HG03135 (cell line): Measurements from ENCODE around the gene ABI3.
"Not testable (repeated sequence)": the region's sequence is repeated elsewhere in the genome, so short reads cannot be mapped to it uniquely, and the experiment has no call there.

ENCODE experiments used
- ATAC-seq: cut with Tn5 transposase; IDR thresholded peaks from one replicate; pipeline ENCODE4 v1.9.1; 2021; ENCODE audit warnings: mild to moderate bottlenecking, moderate library complexity; ENCODE audit not compliant: unreplicated experiment

The ABI3 gene

DNA sequence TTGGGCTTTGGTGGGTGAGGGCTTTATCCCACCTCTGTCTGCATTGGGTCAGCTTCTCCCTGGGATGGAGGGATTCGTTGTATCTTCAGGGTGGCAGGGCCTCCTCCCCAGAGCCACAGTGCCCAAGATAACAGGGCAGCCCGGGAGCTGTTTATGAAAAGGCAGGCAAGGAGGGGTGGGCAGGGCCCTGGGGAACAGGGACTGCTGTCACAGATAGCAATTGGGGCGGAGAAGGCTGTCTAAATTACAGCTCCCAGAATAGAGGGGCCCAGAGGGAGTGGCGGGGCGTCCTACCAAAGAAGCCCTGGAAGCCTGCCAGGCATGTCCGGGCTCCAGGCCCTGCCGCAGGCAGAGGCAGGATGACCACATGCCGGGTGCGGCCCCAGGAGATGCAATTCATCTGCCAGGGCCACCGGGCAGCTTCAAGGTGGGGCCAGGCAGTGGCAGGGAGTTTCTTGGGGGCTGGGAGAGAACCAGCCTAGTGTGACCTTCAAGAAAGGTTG lies 38.8 kb downstream of the ABI3 start:
- no peak for ATAC-seq

DNA sequence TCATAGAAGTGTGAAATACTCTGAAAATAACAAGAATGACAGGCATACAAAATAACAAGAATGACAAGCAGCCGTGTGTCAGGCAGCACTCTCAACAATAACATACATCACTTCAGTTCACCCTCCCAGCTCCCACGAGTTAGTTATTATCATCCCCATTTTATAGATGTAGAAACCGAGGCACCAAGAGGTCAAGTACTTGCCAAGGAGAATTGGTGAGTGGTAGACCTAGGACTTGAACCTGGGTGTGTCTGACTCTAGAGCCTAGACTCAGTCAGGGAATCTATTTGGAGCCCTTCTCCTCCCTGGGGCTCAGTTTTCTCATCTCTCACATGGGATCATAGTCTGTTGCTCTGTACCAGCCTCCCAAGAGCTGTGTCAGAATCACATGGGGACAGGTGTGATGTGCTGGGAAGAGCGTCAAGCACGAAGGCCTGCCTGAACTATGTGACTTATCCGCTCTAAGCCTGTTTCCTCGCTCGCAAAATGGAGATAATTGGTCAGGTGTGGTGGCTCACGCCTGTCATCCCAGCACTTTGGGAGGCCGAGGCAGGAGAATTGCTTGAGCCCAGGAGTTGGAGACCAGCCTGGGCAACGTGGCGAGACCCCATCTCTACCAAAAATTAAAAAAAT lies 39.5 kb downstream of the ABI3 start:
- no peak for ATAC-seq

DNA sequence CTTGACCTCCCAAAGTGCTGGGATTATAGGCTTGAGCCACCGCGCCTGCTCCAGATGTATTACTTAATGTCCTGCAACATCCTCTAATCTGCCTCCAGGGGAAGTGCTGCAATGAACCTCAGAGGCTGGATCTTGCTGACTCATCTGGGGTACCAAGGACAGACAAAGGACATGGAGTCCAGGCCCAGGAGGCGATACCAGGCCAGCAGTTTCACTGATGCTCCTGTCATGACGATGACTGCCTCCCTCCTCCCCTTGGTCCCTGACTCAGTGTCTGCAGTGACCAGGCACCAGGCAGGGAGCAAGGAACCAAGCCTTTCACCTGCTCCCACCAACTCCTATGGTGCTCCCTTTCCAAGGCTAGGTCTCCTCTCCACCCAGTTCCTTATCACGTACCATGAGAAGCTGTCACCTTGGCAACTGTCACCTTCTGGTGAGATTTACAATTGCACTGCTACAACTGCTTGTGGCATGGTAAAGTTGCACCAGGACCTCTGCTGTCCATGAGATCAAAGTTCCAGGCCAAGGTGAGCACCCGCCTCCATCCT lies 41.7 kb downstream of the ABI3 start:
- ATAC-seq, result no peak

DNA sequence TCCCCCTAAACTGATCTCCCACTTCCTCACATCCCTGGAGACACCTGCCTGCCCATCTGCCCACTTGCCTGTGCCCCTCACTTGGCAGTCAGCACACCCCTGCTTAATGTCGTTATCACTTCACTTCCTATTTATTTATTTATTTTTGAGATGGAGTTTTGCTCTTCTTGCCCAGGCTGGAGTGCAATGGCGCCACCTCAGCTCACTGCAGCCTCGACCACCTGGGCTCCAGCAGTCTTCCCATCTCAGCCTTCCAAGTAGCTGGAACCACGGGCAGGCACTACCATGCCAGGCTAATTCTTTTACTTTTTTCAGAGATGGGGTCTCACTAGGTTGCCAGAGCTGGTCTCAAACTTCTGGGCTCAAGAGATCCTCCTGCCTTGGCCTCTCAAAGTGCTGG lies 43.6 kb downstream of the ABI3 start:
- ATAC-seq, result no peak

GRCh38 chr17:49255125-49255524 lies 44.6 kb downstream of the ABI3 start:
- ATAC-seq, result no peak

- ATAC-seq, result no peak
Observed at GRCh38 chr17:49258394-49258793, 47.9 kb downstream of the ABI3 start.

- ATAC-seq, result no peak
Observed at GRCh38 chr17:49259663-49260010, 49.1 kb downstream of the ABI3 start.

GRCh38 chr17:49260011-49260816 lies 49.7 kb downstream of the ABI3 start:
- ATAC-seq, result no peak

DNA sequence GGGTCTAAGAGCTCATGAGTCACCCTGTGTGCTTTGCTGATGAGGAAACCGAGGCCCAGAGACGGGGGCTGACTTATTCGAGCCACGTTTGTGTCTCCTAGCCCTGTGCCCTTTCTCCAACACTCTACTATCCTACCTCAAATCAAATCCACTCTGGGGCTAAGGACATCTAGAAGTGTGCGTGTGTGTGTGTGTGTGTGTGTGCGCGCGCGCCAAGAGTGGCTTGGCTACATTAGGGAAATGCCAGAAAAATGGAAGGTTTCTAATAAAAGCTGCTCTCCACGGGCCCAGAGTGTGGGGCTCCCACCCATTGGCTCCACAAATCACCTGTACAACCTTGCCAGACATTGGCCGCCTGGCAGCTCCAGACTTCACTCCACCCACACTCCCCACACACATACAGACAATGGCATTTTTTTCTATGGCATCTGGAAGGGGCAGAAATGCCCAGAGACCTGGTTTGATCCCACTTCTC lies 50.3 kb downstream of the ABI3 start:
- no peak for ATAC-seq

GRCh38 chr17:49261540-49261939 lies 51.0 kb downstream of the ABI3 start:
- not testable (repeated sequence) for ATAC-seq

- no peak for ATAC-seq
Observed at GRCh38 chr17:49266233-49266632, 55.7 kb downstream of the ABI3 start.

GRCh38 chr17:49267912-49268311 lies 57.4 kb downstream of the ABI3 start:
- ATAC-seq, result no peak

- no peak for ATAC-seq
Observed at GRCh38 chr17:49269356-49269755, 58.8 kb downstream of the ABI3 start.
